Measurements from ENCODE around the gene KCNG2. TPM values are rescaled to one million over a fixed set of nuclear protein-coding genes. Genes with fewer than 3 reads are reported as not detected.

Gene KCNG2
- total and polyA plus RNA-seq, 2 of the 4 experiments (the other 2 are of a cell fraction): not detected

GRCh38 chr18:79766308-79766707 is 31.4 kb upstream of the KCNG2 start:
- 50% methylated on average over 7 of the region's 16 CpGs; no CpG with 5 or more reads in 1 of the 2 experiments for WGBS, 2 experiments (ENCODE audit: extremely low coverage in 2 of 2, insufficient read length in 1 of 2)
- POLR2A ChIA-PET (ENCODE audit: unreplicated experiment): no interaction called here

More at GRCh38 chr18:79766308-79766707, 31.4 kb upstream of the KCNG2 start:
- in situ Hi-C loops (cut with MboI; ENCODE audit: low sequenced_read_pairs) (no loop called here), dilution Hi-C loops (cut with HindIII; ENCODE audit: low sequenced_read_pairs, unreplicated experiment) (no loop called here), intact Hi-C loops (cut with micrococcal nuclease) (no loop called here)
- no peak overlapping the region for H3K14ac ChIP-seq (replicated peaks; ENCODE audit: low read depth, low read length)
- no peaks in the 10 kb centered on the region for H3K36me3 ChIP-seq (ENCODE audit: control insufficient read depth, insufficient read depth, low read length)
- no peak overlapping the region for H3K4me2 ChIP-seq (ENCODE audit: low read depth, low read length)
- no peak overlapping the region for H3K18ac ChIP-seq (ENCODE audit: low read depth, low read length)
- no peak overlapping the region for H4K8ac ChIP-seq (ENCODE audit: low read depth in 2 of 2, low read length in 2 of 2)
- TF ChIP-seq FOS (IDR thresholded peaks at IDR 0.05; ENCODE audit: low read depth, low read length): no peak
- no peak for TF ChIP-seq RAD21 (IDR thresholded peaks at IDR 0.05; ENCODE audit: low read length)
- TF ChIP-seq USF2 (IDR thresholded peaks at IDR 0.05; ENCODE audit: low read depth, low read length): no peak
- TF ChIP-seq SMC3 (IDR thresholded peaks at IDR 0.05; ENCODE audit: low read depth, low read length): no peak
- no peak for TF ChIP-seq POLR2A (IDR thresholded peaks at IDR 0.05; ENCODE audit: low read depth, low read length)
- no peak for TF ChIP-seq MAZ (IDR thresholded peaks at IDR 0.05; ENCODE audit: borderline replicate concordance, low read depth, low read length)
- no peak for TF ChIP-seq CTCF (conservative IDR thresholded peaks at IDR 0.05; ENCODE audit: low read depth, low read length)
- TF ChIP-seq RFX5 (IDR thresholded peaks at IDR 0.05; ENCODE audit: low read depth, low read length): no peak
- no peak for TF ChIP-seq RCOR1 (IDR thresholded peaks at IDR 0.05; ENCODE audit: insufficient replicate concordance, low read length)
- no peak for TF ChIP-seq BHLHE40 (IDR thresholded peaks at IDR 0.05; ENCODE audit: low read depth, low read length)
- H2BK20ac ChIP-seq (ENCODE audit: low read depth, low read length): no peak overlapping the region
- no peaks in the 10 kb centered on the region for H3K79me1 ChIP-seq (ENCODE audit: low read depth in 1 of 2, low read length in 2 of 2)
- no peaks in the 10 kb centered on the region for H3K9me1 ChIP-seq (ENCODE audit: insufficient read depth, low read length)
- no peak overlapping the region for H2BK120ac ChIP-seq (ENCODE audit: low read depth, low read length)
- H3K9me3 ChIP-seq (ENCODE audit: control insufficient read depth, insufficient read depth, low read length): peaks cover 23% of the 10 kb centered on the region
- no peak overlapping the region for H2BK15ac ChIP-seq (ENCODE audit: low read depth, low read length)
- no peak overlapping the region for H2AK9ac ChIP-seq (replicated peaks; ENCODE audit: low read depth, low read length, poor library complexity)
- H3K27ac ChIP-seq (ENCODE audit: insufficient read depth, low read length): no peak overlapping the region
- no peak overlapping the region for H4K91ac ChIP-seq (ENCODE audit: insufficient read depth, low read depth, low read length)
- no peak overlapping the region for H2AFZ ChIP-seq (replicated peaks; ENCODE audit: low read length, poor library complexity)
- no peak for DNase-seq
- ATAC-seq (ENCODE audit: low read depth): no peak
- no peak overlapping the region for H3K23ac ChIP-seq (ENCODE audit: low read depth, low read length)
- no peak overlapping the region for H3K4ac ChIP-seq (ENCODE audit: low read depth, low read length)
- no peak overlapping the region for H2AK5ac ChIP-seq (ENCODE audit: low read depth, low read length)
- H3K56ac ChIP-seq (ENCODE audit: extremely low read depth, insufficient read depth, low read length): no peak overlapping the region
- no peak overlapping the region for H2BK5ac ChIP-seq (ENCODE audit: low read depth, low read length, poor library complexity, severe bottlenecking)
- H4K5ac ChIP-seq (ENCODE audit: low read depth, low read length): no peak overlapping the region
- no TSS peak for BruUV-seq (replicated peaks)
- H3K27me3 ChIP-seq (ENCODE audit: control insufficient read depth, insufficient read depth, low read length): peaks cover 6% of the 10 kb centered on the region; the same call in 1 of the 2 replicates
- no peak overlapping the region for H3K4me3 ChIP-seq (ENCODE audit: insufficient read depth, low read depth, low read length)
- H3K4me1 ChIP-seq (ENCODE audit: control insufficient read depth, insufficient read depth, low read length): peaks cover 3% of the 10 kb centered on the region; the same call in 1 of the 2 replicates
- no peak overlapping the region for H3K9ac ChIP-seq (ENCODE audit: low read depth, low read length)
- H4K20me1 ChIP-seq (ENCODE audit: insufficient read depth, low read length): no peaks in the 10 kb centered on the region
- CTCF ChIA-PET: interaction anchor here (0.7 kb wide), 1 partner anchor 86 kb away, joined by 3 read pairs; no protein-coding TSS in a partner anchor

Measured in IMR-90 (cell line).